Measurements from ENCODE around the gene GRIN2D. TPM values are rescaled to one million over a fixed set of nuclear protein-coding genes. Genes with fewer than 3 reads are reported as not detected.

GRIN2D gene
- total RNA-seq, 4 donors from 2014 or later: 0.07 to 0.27 (median 0.09) TPM; not detected in 1

GRCh38 chr19:48363500-48363809 lies 30.0 kb upstream of the GRIN2D start:
- Histone ChIP-seq H3K9me3 (no peaks in the 10 kb centered on the region), H3K4me3 (peak overlapping the region; percentile 75 to 99 (median 84)), H3K4me1 (peaks cover 4 to 10% of the 10 kb centered on the region in 2 donors), H3K27me3 (no peaks in the 10 kb centered on the region), H3K36me3 (peaks cover 0 to 5% of the 10 kb centered on the region in 2 donors), H3K27ac (peak overlapping the region; percentile 97 to 100 (median 99))
- in situ Hi-C loops (cut with MboI; ENCODE audit: low sequenced_read_pairs in 4 of 4) (no loop called here), intact Hi-C loops (cut with DNase I; ENCODE audit: low total_unique reads) (loop anchor here (1.0 to 5.0 kb wide), 4 partner anchors 31 to 106 kb away; partner anchors contain the start of genes CARD8 and CYTH2)
- ATAC-seq: peak; percentile 16 to 32
- TF ChIP-seq CTCF (IDR thresholded peaks at IDR 0.05 in 4 of 5, conservative IDR thresholded peaks at IDR 0.05 in 1 of 5) (no peak), POLR2A (IDR thresholded peaks at IDR 0.05) (no peak)
- no peak for DNase-seq

GRCh38 chr19:48363810-48364597 lies 29.5 kb upstream of the GRIN2D start, which contains the start of the genes SYNGR4 and TMEM143:
Gene SYNGR4, plus strand, starts transcription at chr19:48364367. Its CDS starts 1,476 bp downstream, at chr19:48365843.
Gene TMEM143, minus strand, starts transcription at chr19:48363940. Its CDS starts 20 bp downstream, at chr19:48363920.
- Histone ChIP-seq H3K27me3 (no peaks in the 10 kb centered on the region), H3K9me3 (no peaks in the 10 kb centered on the region), H3K36me3 (peaks cover 0 to 5% of the 10 kb centered on the region in 2 donors), H3K27ac (peak within 1 kb of the TSS; percentile 97 to 100 (median 99)), H3K4me1 (peaks cover 4 to 10% of the 10 kb centered on the region in 2 donors), H3K4me3 (peak within 1 kb of the TSS; percentile 75 to 99 (median 84))
- TF ChIP-seq POLR2A (IDR thresholded peaks at IDR 0.05): peak in 1 of 2 donors; percentile 35
- no peak for TF ChIP-seq CTCF (IDR thresholded peaks at IDR 0.05 in 4 of 5, conservative IDR thresholded peaks at IDR 0.05 in 1 of 5)
- in situ Hi-C loops (cut with MboI; ENCODE audit: low sequenced_read_pairs in 4 of 4): no loop called here
- peak; percentile 94 to 97 for ATAC-seq
- intact Hi-C loops (cut with DNase I; ENCODE audit: low total_unique reads): loop anchor here (1.0 to 5.0 kb wide), 5 partner anchors 27 to 107 kb away; partner anchors contain the start of genes CARD8, CYTH2 and KDELR1
- DNase-seq: peak; percentile 98 to 99

DNA sequence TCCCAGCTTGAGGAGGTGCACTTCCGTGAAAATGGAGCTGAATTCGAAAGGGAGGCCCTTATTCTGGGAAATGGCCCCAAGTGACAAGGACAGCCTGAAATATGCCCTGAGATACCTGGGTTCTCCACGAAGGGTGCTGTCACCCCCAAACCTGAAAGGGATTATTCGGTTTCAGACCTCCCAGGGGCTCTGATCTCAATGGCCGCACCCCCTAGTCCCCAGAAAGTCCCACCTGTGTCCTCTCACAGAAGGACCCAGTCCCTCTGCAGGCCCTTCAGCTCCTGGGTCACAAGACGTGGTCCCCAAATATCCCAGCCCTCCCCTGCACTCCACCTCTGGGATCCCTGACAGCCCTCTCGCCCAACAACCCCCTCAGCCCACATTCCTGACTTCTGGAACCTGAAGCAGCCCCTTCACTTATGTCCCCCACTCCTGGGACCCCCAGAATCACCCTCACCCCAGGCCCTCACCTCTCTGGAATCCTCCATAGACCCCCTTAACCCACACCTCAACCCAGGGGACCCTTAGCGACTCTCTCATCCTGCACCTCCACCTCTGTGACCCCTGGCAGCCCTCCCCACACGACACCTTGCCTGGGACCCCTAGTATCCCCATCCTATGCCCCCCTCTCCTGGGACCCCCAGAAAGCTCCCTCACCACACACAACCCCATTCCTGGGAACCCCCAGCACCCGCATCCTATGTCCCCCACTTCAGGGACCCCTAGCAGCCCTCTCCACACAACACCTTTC lies 28.7 kb upstream of the GRIN2D start:
- in situ Hi-C loops (cut with MboI; ENCODE audit: low sequenced_read_pairs in 4 of 4): no loop called here
- Histone ChIP-seq H3K4me1 (peaks cover 4 to 10% of the 10 kb centered on the region in 2 donors), H3K36me3 (peaks cover 0 to 5% of the 10 kb centered on the region in 2 donors), H3K4me3 (peak overlapping the region; percentile 41 to 99 (median 84)), H3K27me3 (no peaks in the 10 kb centered on the region), H3K27ac (peak overlapping the region; percentile 97 to 100 (median 99)), H3K9me3 (no peaks in the 10 kb centered on the region)
- no peak for TF ChIP-seq CTCF (IDR thresholded peaks at IDR 0.05 in 4 of 5, conservative IDR thresholded peaks at IDR 0.05 in 1 of 5)
- TF ChIP-seq POLR2A (IDR thresholded peaks at IDR 0.05): no peak
- intact Hi-C loops (cut with DNase I; ENCODE audit: low total_unique reads): loop anchor here (1.0 to 5.0 kb wide), 2 partner anchors 27 to 107 kb away; partner anchors contain the start of genes CARD8 and KDELR1
- no peak for DNase-seq
- ATAC-seq: no peak

GRCh38 chr19:48365602-48366001 lies 27.9 kb upstream of the GRIN2D start:
- H3K27ac ChIP-seq: no peak overlapping the region
- DNase-seq: no peak
- no peak for TF ChIP-seq CTCF (IDR thresholded peaks at IDR 0.05 in 4 of 5, conservative IDR thresholded peaks at IDR 0.05 in 1 of 5)
- H3K9me3 ChIP-seq: no peaks in the 10 kb centered on the region
- ATAC-seq: no peak
- no peaks in the 10 kb centered on the region for H3K27me3 ChIP-seq
- intact Hi-C loops (cut with DNase I; ENCODE audit: low total_unique reads) (no loop called here), in situ Hi-C loops (cut with MboI; ENCODE audit: low sequenced_read_pairs in 4 of 4) (no loop called here)
- no peak overlapping the region for H3K4me3 ChIP-seq
- peaks cover 4 to 10% of the 10 kb centered on the region in 2 donors for H3K4me1 ChIP-seq
- no peaks in the 10 kb centered on the region for H3K36me3 ChIP-seq

Data from gastrocnemius medialis (tissue), 4 donors.